22Rv1 (cell line): ENCODE data around the gene ORMDL3.

Experiments used
- ZFX ChIP-seq: fragments of 450-650 bp; IDR thresholded peaks from 2 replicates; pipeline ENCODE4 v1.6.1; 2017; ENCODE audit warnings: antibody characterized with exemption, borderline replicate concordance
- TF ChIP-seq, protein P1 (sequence below): fragments of 450-650 bp; IDR thresholded peaks from 2 replicates; pipeline ENCODE4 v1.5.1; 2017; ENCODE audit warnings: mild to moderate bottlenecking

GRCh38 chr17:39938140-39938869, 10.9 kb upstream of the ORMDL3 start:
- TF ChIP-seq, protein P1, sequence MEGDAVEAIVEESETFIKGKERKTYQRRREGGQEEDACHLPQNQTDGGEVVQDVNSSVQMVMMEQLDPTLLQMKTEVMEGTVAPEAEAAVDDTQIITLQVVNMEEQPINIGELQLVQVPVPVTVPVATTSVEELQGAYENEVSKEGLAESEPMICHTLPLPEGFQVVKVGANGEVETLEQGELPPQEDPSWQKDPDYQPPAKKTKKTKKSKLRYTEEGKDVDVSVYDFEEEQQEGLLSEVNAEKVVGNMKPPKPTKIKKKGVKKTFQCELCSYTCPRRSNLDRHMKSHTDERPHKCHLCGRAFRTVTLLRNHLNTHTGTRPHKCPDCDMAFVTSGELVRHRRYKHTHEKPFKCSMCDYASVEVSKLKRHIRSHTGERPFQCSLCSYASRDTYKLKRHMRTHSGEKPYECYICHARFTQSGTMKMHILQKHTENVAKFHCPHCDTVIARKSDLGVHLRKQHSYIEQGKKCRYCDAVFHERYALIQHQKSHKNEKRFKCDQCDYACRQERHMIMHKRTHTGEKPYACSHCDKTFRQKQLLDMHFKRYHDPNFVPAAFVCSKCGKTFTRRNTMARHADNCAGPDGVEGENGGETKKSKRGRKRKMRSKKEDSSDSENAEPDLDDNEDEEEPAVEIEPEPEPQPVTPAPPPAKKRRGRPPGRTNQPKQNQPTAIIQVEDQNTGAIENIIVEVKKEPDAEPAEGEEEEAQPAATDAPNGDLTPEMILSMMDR: no peak
- TF ChIP-seq ZFX: no peak
